ENCODE data around the gene CLDN6. TPM values are rescaled to one million over a fixed set of nuclear protein-coding genes. Genes with fewer than 3 reads are reported as not detected.

Gene CLDN6
- total RNA-seq, 1 experiment from 2014 or later, result 0.49 TPM

DNA sequence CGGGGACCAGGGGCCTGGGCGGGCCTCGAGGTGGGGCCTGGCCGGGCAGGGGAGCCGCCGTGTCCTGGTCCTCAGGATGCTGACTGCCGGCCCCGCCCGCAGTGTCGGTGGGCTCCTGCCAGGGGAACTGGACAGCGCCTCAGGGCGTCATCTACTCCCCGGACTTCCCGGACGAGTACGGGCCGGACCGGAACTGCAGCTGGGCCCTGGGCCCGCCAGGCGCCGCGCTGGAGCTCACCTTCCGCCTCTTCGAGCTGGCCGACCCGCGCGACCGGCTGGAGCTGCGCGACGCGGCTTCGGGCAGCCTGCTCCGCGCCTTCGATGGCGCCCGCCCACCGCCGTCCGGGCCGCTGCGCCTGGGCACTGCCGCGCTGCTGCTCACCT lies 51.2 kb downstream of the CLDN6 start:
- POLR2A ChIA-PET, result no interaction called here
- Histone ChIP-seq H3K27ac (ENCODE audit: low read depth, low read length) (no peak overlapping the region), H3K9me2 (ENCODE audit: insufficient read depth) (no peaks in the 10 kb centered on the region), H3K4me2 (ENCODE audit: low read length) (no peak overlapping the region), H3K9me3 (ENCODE audit: control insufficient read depth in 1 of 2, insufficient read depth in 1 of 2, low read depth in 1 of 2, low read length in 2 of 2) (no peaks in the 10 kb centered on the region), H3K4me1 (ENCODE audit: control insufficient read depth in 1 of 2, insufficient read depth in 2 of 2, low read length in 2 of 2) (peaks cover 24 to 67% of the 10 kb centered on the region in 2 experiments), H3K36me3 (ENCODE audit: control insufficient read depth in 1 of 2, insufficient read depth in 2 of 2, low read length in 2 of 2) (no peaks in the 10 kb centered on the region; a peak in 1 of 4 replicates), H2AFZ (ENCODE audit: low read depth, low read length, poor library complexity, severe bottlenecking) (no peak overlapping the region), H3K27me3 (ENCODE audit: insufficient read depth, low read length) (no peaks in the 10 kb centered on the region), H4K20me1 (ENCODE audit: insufficient read depth) (no peaks in the 10 kb centered on the region), H3K79me2 (ENCODE audit: insufficient read depth, low read length) (peaks cover 18% of the 10 kb centered on the region), H3K4me3 (replicated peaks in 1 of 2; ENCODE audit: low read depth in 1 of 2, low read length in 2 of 2) (no peak overlapping the region), H3K9ac (ENCODE audit: low read length) (no peak overlapping the region)
- RAD21 ChIA-PET (ENCODE audit: low non-redundant PET in 1 of 2, low total read pairs in 2 of 2, uncharacterized antibody in 2 of 2, unreplicated experiment in 2 of 2), result no interaction called here
- CTCF ChIA-PET, result no interaction called here
- ATAC-seq (no peak), DNase-seq (ENCODE audit: low read depth, low spot score) (no peak)
- TF ChIP-seq CEBPB (IDR thresholded peaks at IDR 0.05; ENCODE audit: low read depth) (no peak), RAD21 (IDR thresholded peaks at IDR 0.05; ENCODE audit: low read depth) (no peak), JUND (IDR thresholded peaks at IDR 0.05) (no peak), EZH2phosphoT487 (IDR thresholded peaks at IDR 0.05; ENCODE audit: borderline replicate concordance) (no peak), FOSL1 (IDR thresholded peaks at IDR 0.05; ENCODE audit: low read depth) (no peak), POLR2A (IDR thresholded peaks at IDR 0.05; ENCODE audit: borderline replicate concordance, extremely low read depth, insufficient read depth, insufficient read length) (no peak), ZNF274 (IDR thresholded peaks at IDR 0.05; ENCODE audit: low read depth, low read length) (no peak), YY1 (IDR thresholded peaks at IDR 0.05; ENCODE audit: extremely low read depth, insufficient replicate concordance, low read depth, low read length) (no peak), EZH2 (IDR thresholded peaks at IDR 0.05) (no peak), SRF (IDR thresholded peaks at IDR 0.05; ENCODE audit: low read depth) (no peak), ZFX (IDR thresholded peaks at IDR 0.05) (no peak), SIN3A (IDR thresholded peaks at IDR 0.05; ENCODE audit: low read depth) (no peak)
- TF ChIP-seq, protein P1, sequence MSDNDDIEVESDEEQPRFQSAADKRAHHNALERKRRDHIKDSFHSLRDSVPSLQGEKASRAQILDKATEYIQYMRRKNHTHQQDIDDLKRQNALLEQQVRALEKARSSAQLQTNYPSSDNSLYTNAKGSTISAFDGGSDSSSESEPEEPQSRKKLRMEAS (IDR thresholded peaks at IDR 0.05), result no peak
- TF ChIP-seq, protein P2, sequence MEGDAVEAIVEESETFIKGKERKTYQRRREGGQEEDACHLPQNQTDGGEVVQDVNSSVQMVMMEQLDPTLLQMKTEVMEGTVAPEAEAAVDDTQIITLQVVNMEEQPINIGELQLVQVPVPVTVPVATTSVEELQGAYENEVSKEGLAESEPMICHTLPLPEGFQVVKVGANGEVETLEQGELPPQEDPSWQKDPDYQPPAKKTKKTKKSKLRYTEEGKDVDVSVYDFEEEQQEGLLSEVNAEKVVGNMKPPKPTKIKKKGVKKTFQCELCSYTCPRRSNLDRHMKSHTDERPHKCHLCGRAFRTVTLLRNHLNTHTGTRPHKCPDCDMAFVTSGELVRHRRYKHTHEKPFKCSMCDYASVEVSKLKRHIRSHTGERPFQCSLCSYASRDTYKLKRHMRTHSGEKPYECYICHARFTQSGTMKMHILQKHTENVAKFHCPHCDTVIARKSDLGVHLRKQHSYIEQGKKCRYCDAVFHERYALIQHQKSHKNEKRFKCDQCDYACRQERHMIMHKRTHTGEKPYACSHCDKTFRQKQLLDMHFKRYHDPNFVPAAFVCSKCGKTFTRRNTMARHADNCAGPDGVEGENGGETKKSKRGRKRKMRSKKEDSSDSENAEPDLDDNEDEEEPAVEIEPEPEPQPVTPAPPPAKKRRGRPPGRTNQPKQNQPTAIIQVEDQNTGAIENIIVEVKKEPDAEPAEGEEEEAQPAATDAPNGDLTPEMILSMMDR (IDR thresholded peaks at IDR 0.05 in 2 of 3, conservative IDR thresholded peaks at IDR 0.05 in 1 of 3; ENCODE audit: borderline replicate concordance in 1 of 3, insufficient read depth in 1 of 3, low read depth in 2 of 3, low read length in 2 of 3), result no peak
- TF ChIP-seq, protein P3, sequence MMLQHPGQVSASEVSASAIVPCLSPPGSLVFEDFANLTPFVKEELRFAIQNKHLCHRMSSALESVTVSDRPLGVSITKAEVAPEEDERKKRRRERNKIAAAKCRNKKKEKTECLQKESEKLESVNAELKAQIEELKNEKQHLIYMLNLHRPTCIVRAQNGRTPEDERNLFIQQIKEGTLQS (IDR thresholded peaks at IDR 0.05), result no peak
- TF ChIP-seq, protein P4, sequence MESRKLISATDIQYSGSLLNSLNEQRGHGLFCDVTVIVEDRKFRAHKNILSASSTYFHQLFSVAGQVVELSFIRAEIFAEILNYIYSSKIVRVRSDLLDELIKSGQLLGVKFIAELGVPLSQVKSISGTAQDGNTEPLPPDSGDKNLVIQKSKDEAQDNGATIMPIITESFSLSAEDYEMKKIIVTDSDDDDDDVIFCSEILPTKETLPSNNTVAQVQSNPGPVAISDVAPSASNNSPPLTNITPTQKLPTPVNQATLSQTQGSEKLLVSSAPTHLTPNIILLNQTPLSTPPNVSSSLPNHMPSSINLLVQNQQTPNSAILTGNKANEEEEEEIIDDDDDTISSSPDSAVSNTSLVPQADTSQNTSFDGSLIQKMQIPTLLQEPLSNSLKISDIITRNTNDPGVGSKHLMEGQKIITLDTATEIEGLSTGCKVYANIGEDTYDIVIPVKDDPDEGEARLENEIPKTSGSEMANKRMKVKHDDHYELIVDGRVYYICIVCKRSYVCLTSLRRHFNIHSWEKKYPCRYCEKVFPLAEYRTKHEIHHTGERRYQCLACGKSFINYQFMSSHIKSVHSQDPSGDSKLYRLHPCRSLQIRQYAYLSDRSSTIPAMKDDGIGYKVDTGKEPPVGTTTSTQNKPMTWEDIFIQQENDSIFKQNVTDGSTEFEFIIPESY (IDR thresholded peaks at IDR 0.05; ENCODE audit: extremely low read depth, insufficient replicate concordance, low read length), result no peak
- intact Hi-C loops (cut with micrococcal nuclease), result no loop called here
- BruUV-seq (replicated peaks), result no TSS peak

All from HCT116 (cell line).